ENCODE data around the gene GSC2.

DNA sequence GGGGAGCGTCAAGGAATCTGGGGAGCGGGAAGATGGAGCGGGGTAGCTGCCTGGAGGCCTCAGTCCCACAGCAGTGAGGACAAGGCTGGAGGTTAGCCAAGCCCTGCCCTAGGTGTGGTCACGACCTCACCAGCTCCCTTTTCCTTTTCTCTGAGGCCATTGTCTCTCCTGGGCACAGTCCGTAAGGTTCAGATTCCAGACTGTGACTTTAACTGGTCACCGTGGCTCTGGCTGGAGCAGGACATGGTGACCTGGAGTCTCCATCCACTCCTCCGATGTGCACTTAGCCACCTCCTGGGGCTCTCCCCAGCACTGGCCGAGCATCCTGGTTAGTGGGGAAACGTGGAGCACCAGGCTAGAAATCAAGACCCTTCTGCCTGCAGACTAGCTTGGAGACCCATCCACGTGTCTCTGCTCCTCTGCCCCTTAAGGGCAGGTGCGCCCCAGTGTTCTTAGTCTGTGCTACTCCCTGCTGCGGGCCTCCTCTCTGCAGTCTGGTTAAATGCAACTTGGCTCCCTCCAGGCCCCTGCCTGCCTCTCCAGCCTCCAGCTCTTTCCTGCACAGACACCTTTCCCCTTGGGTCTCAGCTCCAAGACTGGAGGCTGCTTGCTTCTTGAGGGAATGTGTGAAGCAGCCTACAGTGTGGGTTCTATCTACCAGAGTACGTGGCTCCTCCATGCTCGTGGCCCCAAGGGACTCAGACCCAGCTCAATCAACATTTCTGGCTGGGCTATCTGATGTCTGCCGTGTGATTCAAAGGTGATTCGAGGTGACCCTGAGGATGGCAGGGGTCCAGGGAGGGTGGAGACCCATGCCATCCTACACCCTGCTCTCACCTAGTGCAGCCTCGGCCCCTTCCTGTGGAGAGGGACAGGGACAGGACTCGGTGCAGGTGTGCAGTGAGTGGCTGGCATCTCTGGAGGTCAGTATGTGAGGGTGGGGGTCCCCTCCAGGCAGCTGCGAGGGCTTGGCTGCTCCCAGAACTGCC is 23.2 kb upstream of the GSC2 start:
- TF ChIP-seq CTCF (IDR thresholded peaks at IDR 0.05) (no peak), POLR2A (IDR thresholded peaks at IDR 0.05) (no peak)

Data from right lobe of liver (tissue), 4 donors.